NCI-H146 treated with DMSO at 0.1 percent for 48 hours (cell line): ENCODE results near the gene CFAP298.
"Not testable (repeated sequence)": the region's sequence is repeated elsewhere in the genome, so short reads cannot be mapped to it uniquely, and the experiment has no call there.

Source experiments
- DNase-seq: peaks from one replicate; lab custom pipeline; 2025; ENCODE audit not compliant: unreplicated experiment; lab: John Stamatoyannopoulos, UW

Gene CFAP298

DNA sequence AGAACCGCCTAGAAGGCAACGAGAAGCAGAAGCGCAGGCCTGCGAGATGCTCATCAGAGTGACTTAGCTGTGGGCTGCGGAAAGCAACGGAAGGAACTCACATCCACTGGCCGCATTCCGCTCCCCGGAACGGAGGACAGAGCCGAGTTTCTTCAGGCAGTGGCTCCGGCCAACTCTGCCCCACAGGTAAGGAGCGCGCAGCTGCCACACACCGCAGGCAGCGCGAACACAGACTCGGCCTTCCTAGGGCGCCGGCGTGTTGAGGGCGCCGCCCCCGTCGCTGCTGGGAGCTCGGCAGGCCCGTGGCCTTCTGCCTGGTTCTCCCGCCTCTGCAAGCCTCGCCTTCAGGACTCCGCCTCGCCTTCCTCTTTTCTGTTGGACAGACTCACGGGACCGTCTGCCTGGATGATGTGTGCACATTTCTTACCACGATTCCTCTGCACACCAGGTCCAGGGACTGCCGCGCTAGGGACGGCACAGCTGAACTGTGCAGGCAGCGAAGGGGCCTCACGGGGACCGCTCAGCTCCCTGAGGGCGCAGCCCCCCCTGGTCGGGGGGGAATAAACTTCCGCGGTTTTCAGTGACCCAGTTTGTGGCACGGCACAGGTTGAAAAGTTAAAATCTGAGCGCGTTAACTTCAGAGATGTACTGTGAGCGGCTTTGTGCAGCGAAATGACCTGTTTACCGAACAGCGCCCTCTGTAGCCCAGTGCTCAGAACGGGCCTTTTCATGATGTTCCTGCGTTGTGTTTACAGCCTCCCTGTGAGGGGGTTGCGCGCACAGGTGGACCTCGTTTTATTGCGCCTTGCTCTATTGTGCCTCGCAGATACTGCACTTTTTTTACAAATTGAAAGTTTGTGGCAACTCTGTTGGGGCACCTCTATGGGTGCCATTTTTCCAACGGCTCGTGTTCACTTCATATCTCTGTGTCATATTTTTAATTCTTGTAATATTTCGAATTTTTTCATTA lies 42.6 kb downstream of the CFAP298 start:
- DNase-seq, result peak; percentile 58

DNA sequence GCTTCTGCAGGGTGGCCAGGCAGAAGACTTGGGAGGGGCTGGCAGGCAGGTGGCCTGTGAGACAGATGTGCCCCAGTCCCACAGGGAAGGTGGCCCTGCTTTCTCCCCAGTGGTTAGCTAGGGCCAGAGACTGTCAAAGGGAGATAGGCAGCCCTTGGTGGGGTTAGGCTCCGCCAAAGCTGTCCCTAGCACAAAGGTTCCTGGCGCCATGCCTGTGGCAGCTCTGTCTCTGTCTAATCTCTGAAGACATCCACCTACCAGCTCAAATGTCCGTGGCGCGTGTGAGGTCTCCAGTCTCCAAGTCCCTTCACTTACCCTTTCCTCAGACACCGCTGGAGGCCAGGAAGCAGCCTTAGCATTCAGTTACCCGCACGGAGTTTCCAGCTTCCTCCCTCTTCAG lies 44.6 kb downstream of the CFAP298 start:
- no peak for DNase-seq

DNA sequence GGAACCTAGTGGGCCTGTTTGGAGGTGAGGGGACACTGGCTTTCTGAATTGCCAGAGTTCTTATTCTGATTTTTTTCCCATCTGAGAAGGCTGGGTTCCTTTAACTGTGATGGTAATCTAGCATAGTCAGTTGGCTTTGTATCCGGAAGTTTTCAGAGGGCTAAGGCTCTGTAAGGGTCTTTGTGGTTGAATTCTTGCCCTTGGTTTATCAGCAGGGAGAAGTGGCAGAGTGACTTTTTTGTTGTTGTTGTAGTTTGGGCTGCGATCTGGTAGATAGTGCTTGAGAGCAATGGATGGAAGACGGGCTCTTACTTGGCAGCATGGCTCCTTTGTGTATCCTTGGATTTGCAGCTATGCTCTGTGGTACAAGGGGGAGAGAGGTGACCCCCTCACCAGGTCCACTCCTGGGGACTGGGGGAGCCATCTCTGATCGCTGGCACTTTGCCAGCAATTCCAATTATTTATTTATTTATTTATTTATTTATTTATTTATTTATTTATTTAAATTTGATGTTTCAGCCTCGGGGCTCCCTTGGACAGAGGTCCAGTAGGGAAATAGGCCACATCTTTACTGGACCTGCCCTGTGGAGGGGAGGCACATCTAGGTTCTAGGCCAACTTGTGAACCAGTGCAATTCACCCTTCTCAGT lies 45.3 kb downstream of the CFAP298 start:
- no peak for DNase-seq

- DNase-seq, result no peak
Observed at GRCh38 chr21:32565856-32566465, 46.2 kb downstream of the CFAP298 start.

GRCh38 chr21:32562915-32563314 lies 49.3 kb downstream of the CFAP298 start:
- DNase-seq, result no peak

DNA sequence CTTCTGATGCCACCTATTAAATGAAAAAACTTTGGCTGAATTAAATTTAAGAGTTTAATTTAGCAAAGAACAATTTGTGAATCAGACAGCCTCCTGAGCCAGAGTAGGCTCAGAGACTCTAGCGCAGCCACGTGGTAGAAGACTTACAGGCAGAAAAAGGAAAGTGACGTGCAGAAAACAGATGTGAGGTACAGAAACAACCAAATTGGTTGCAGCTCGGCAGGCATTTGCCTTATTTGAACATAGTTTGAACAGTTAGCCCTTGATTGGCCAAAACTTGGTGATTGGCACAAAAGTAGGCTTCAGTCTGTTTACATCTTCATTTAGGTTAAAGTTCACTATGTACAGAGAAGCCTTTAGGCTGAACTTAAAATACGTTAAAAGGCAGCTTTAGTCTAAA lies 49.8 kb downstream of the CFAP298 start:
- DNase-seq, result no peak

- not testable (repeated sequence) for DNase-seq
Observed at GRCh38 chr21:32561476-32561875, 50.7 kb downstream of the CFAP298 start.

GRCh38 chr21:32560896-32561295 lies 51.3 kb downstream of the CFAP298 start:
- no peak for DNase-seq

DNA sequence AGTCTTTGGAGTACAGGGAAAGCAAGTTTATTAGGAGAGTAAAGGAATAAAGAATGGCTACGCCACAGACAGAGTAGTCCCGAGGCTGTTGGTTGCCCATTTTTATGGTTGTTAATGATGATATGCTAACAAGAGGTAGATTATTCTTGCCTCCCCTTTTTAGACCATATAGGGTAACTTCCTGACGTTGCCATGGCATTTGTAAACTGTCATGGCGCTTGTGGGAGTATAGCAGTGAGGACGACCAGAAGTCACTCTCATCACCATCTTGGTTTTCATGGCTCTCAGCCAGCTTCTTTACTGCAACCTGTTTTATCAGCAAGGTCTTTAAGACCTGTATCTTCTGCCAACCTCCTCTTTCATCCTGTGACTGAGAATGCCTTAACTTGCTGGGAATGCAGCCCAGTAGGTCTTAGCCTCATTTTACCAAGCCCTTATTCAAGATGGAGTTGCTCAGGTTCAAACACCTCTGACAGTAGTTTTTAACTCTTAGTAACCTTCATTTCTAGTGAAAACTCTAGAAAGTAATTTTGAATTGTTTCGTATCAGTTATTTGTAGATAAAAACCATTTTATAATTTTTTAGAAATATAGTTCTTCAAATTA lies 53.1 kb downstream of the CFAP298 start:
- DNase-seq, result no peak

DNA sequence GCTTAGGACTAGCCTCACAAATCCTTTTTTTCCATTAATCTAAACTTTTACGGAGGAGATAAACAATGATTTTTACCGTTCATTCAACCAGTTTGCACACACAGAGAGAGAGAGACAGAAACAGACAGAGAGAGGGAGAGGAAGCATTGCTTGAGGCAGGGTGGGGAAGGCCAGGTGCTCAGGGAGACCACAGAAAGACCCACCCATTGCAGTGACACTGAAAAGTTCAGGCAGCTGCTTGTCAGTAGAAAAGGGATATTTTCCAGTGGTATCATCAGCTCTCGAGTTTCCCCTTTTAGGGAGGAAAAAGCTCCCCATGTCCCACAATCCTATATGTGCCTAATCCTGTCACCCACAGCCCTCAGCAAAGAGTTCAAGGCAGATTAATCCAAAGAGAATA lies 54.1 kb downstream of the CFAP298 start:
- DNase-seq, result no peak

- DNase-seq, result no peak
Observed at GRCh38 chr21:32554832-32555638, 57.1 kb downstream of the CFAP298 start.

DNA sequence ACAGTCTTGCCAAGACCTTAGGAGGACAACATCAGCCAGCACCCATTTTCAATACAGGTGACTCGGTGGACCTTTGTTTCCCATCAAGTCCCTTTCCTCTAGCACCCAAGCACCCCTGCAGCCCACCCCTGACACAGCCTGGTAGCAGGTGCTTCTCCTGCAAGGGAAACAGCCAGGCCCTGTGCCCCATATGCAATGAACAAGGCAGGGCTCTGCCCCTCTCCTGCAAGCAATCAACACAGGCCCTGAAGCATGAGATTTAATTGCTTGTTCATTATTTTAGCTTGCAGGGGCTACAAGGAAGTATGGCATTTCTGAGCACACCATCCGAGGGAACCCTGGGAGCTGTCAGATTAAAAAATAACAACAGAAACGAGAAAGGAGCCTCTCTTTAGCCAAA lies 62.3 kb downstream of the CFAP298 start:
- no peak for DNase-seq

DNA sequence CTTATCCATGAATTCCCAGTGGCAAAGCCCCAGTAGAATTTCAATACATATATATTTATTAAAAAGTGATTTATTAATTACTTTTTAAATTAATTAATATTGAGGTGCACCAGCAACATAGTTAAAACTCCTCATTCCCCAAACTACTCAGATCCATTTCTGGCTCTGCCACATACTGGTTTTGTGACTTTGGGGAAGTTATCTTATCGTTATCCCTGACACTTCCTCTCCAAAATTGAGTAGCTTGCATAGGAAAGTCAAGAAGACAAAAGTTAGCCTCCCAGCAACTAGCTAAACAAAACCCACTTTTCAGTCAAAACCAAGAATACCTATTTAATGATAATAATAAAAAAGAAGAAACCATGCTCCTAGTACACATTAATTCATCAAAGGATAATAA lies 62.7 kb downstream of the CFAP298 start:
- DNase-seq, result no peak
